Neutrophil (primary cell): ENCODE results near the gene IGSF21.
"Not testable (repeated sequence)": the region's sequence is repeated elsewhere in the genome, so short reads cannot be mapped to it uniquely, and the experiment has no call there.

Experiments used
- H3K27ac ChIP-seq: fragments of 200-600 bp; sonication (generic); 2 replicates; pipeline ENCODE4 v1.5.1; 2016; ENCODE audit warnings: mild to moderate bottlenecking, moderate library complexity
- H3K27me3 ChIP-seq: fragments of 200-600 bp; sonication (generic); 2 replicates; pipeline ENCODE4 v1.6.0; 2016; ENCODE audit warnings: mild to moderate bottlenecking
- H3K36me3 ChIP-seq: fragments of 200-600 bp; sonication (generic); 2 replicates; pipeline ENCODE4 v1.5.1; 2017
- H3K4me1 ChIP-seq, 2 experiments: fragments of 200-600 bp in 1 of 2; sonication (generic) in 1 of 2; 1 replicate in 1 of 2; 2 replicates in 1 of 2; pipeline versions ENCODE4 v1.5.1 to v1.6.1; 2013 to 2016; ENCODE audit warnings: low read depth in 1 of 2, low read length in 1 of 2, mild to moderate bottlenecking in 1 of 2, moderate library complexity in 1 of 2; ENCODE audit not compliant: control insufficient read depth in 1 of 2, insufficient read depth in 1 of 2
- H3K4me3 ChIP-seq, 2 experiments: fragments of 200-600 bp in 1 of 2; sonication (generic) in 1 of 2; 1 replicate in 1 of 2; 2 replicates in 1 of 2; pipeline ENCODE4 v1.5.1; 2013 to 2016; ENCODE audit warnings: low read depth in 1 of 2, low read length in 1 of 2, mild to moderate bottlenecking in 1 of 2, moderate library complexity in 1 of 2
- H3K9me3 ChIP-seq: fragments of 200-600 bp; sonication (generic); 2 replicates; pipeline ENCODE4 v1.5.1; 2016
- TF ChIP-seq, protein P1 (sequence below): fragments of 200-600 bp; sonication (generic); IDR thresholded peaks from 2 replicates; pipeline ENCODE4 v1.5.1; 2016; ENCODE audit warnings: antibody characterized with exemption

Gene IGSF21

DNA sequence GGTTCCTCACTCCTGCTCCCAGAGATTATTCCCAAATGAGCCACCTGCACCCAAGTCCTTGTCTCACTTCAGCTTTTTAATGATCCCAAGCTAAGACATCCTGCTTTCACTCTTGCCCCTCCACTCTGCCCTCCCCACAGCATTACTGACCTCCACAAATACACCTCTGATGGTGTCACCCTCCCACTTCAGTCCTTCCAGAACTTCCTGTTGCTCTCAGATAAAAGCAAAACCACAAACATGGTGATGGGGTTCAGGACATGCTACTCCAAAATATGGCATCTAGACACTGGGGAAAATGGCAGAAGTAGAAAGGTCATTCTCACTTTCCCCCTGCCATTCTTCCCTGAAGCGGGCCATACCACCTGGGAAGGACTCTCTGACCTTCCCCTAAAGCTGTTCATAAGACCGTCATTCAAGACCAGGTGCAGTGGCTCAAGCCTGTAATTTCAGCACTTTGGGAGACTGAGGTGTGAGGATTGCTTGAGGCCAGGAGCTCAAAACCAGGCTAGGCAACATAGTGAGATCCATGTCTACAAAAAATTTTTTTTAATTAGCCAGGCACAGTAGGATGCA, 307.4 kb downstream of the IGSF21 start:
- H3K9me3 ChIP-seq: no peaks in the 10 kb centered on the region
- no peaks in the 10 kb centered on the region for H3K4me1 ChIP-seq
- H3K36me3 ChIP-seq: no peaks in the 10 kb centered on the region
- TF ChIP-seq, protein P1, sequence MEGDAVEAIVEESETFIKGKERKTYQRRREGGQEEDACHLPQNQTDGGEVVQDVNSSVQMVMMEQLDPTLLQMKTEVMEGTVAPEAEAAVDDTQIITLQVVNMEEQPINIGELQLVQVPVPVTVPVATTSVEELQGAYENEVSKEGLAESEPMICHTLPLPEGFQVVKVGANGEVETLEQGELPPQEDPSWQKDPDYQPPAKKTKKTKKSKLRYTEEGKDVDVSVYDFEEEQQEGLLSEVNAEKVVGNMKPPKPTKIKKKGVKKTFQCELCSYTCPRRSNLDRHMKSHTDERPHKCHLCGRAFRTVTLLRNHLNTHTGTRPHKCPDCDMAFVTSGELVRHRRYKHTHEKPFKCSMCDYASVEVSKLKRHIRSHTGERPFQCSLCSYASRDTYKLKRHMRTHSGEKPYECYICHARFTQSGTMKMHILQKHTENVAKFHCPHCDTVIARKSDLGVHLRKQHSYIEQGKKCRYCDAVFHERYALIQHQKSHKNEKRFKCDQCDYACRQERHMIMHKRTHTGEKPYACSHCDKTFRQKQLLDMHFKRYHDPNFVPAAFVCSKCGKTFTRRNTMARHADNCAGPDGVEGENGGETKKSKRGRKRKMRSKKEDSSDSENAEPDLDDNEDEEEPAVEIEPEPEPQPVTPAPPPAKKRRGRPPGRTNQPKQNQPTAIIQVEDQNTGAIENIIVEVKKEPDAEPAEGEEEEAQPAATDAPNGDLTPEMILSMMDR: no peak
- no peak overlapping the region for H3K4me3 ChIP-seq
- H3K27ac ChIP-seq: no peak overlapping the region
- no peaks in the 10 kb centered on the region for H3K27me3 ChIP-seq

DNA sequence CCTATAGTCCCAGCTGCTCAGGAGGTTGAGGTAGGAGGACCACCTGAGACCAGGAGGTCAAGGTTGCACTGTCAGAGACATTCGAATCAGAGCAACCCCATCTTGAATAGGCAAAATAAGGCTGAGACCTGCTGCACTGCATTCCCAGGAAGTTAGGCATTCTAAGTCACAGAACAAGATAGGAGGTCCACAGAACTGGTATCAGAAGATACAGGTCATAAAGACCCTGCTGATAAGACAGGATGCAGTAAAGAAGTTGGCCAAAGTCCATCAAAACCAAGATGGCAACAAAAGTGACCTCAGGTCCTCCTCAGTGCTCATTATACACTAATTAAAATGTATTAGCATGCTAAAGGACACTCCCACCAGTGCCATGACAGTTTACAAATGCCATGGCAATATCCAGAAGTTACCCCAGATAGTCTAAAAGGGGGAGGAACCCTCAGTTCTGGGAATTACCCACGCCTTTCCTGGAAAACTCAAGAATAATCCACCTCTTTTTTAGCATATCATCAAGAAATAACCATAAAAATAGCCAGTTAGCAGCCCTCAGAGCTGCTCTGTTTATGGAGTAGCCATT, 307.9 kb downstream of the IGSF21 start:
- no peak overlapping the region for H3K4me3 ChIP-seq
- H3K27ac ChIP-seq: no peak overlapping the region
- no peaks in the 10 kb centered on the region for H3K27me3 ChIP-seq
- no peaks in the 10 kb centered on the region for H3K9me3 ChIP-seq
- TF ChIP-seq, protein P1: no peak
- H3K4me1 ChIP-seq: no peaks in the 10 kb centered on the region
- H3K36me3 ChIP-seq: no peaks in the 10 kb centered on the region

DNA sequence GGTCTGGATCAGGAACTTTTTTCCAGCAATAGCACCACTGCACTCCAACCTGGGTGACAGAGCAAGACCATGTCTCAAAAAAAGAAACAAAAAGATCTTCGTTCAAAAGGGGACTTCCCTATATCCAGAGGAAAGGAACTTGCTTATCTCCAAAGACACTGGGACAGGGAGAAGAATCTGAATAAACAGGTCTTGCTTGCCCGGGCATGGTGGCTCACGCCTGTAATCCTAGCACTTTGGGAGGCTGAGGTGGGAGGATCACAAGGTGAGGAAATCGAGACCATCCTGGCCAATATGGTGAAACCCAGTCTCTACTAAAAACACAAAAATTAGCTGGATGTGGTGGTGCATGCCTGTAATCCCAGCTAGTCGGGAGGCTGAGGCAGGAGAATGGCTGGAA, 308.5 kb downstream of the IGSF21 start:
- not testable (repeated sequence) for H3K9me3 ChIP-seq, H3K36me3 ChIP-seq, H3K4me3 ChIP-seq, H3K27me3 ChIP-seq, H3K4me1 ChIP-seq, H3K27ac ChIP-seq

DNA sequence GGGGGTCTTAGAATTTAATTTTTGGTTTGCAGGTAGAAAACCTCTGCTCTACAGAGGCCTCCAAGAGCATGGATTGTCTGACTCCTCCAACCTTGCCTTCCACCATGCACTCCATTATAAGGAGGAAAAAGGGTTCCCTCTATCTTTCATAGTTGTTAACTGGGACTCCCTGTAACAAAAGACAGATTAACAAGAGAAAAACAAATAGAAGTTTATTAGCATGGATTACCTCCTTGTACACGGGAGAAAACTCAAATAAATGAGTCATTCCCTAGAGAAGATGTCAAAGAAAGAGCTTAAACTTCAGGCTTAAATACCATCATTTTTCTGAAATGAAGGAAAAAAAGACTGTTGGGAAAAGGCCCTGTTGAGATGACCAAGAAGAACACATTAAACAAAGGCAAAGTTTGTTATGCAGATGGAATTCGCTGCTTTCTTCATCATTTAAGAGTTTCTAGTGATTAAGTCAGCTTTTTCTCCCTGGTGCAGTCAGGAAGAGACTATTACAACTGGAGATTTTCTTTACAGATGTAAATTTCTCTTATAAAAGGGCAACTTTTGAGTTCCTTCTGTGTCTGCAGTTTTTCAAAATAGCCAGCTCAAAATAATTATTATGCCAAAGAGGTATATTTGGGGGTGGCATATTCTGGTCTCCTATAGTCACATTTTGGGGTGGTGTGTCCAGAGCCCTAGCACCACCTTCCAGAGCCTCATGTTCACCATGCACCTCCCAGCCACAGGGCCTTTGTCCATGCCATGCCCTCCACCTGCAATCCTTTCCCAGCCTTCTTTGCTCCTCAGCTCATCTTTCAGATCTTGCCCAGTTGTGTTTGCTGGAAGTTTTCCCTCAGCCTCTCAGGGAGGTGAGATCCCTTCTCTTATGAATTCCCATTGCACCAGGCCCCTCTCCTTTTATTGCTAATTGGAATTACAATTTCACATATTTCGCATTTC, 310.0 kb downstream of the IGSF21 start:
- H3K4me3 ChIP-seq: no peak overlapping the region
- H3K27ac ChIP-seq: no peak overlapping the region
- H3K9me3 ChIP-seq: no peaks in the 10 kb centered on the region
- H3K27me3 ChIP-seq: no peaks in the 10 kb centered on the region
- H3K4me1 ChIP-seq: no peaks in the 10 kb centered on the region
- TF ChIP-seq, protein P1: no peak
- no peaks in the 10 kb centered on the region for H3K36me3 ChIP-seq

DNA sequence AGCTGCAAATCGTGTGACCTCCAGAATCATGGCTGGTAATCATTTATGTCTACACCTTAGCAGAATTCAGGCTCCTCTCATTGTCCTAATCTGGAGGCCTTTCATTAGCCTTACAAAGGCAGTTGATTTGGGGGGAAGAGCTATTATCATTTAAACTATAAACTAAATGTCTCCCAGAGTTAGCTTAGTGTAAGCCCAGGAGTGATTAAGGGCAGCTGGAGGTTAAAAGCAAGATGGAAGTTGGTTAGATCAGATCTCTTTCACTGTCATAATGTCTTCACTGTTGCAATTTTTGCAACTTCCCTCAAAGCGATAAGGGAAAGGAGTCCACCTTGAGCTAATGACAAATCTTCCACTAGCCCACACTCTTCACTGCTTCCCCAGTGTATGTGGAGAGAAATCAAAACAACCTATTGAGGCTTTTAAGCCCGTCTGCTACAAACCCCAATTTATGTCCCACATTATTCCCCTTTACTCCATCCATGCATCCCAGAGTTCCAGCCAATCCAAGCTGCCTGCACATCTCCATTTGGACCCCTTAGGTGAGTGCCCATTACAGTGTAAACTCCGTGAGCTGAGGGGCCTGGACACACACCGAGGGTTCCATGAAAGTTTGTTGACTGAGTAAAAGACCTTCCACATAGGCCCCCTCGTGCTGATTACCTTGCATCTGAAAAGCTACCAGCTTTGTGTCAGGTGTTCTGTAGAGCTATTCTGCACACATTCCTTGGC, 311.7 kb downstream of the IGSF21 start:
- TF ChIP-seq, protein P1: no peak
- no peak overlapping the region for H3K4me3 ChIP-seq
- no peaks in the 10 kb centered on the region for H3K27me3 ChIP-seq
- H3K4me1 ChIP-seq: no peaks in the 10 kb centered on the region
- no peaks in the 10 kb centered on the region for H3K36me3 ChIP-seq
- no peaks in the 10 kb centered on the region for H3K9me3 ChIP-seq
- H3K27ac ChIP-seq: no peak overlapping the region
